Middle frontal gyrus (tissue), 1 donor: Measurements from ENCODE around the gene NMT1.

ENCODE experiments used
- DNase-seq: peaks from one replicate; pipeline ENCODE4 v3.0.0-alpha.2; 2015; ENCODE audit warnings: low spot score; ENCODE audit errors: extremely low spot score

NMT1 gene

GRCh38 chr17:45104029-45104428 is 42.9 kb downstream of the NMT1 start:
- no peak for DNase-seq

GRCh38 chr17:45104497-45104896 is 43.4 kb downstream of the NMT1 start:
- no peak for DNase-seq

- no peak for DNase-seq
These were observed 43.9 kb downstream of the NMT1 start for GRCh38 chr17:45104907-45105624.

GRCh38 chr17:45106096-45106495 is 45.0 kb downstream of the NMT1 start:
- no peak for DNase-seq

GRCh38 chr17:45106582-45106981 is 45.5 kb downstream of the NMT1 start:
- DNase-seq: no peak

GRCh38 chr17:45107293-45108010 is 46.3 kb downstream of the NMT1 start:
- DNase-seq: no peak

- no peak for DNase-seq
These were observed 46.9 kb downstream of the NMT1 start for GRCh38 chr17:45108051-45108450.

- DNase-seq: no peak
These were observed 47.7 kb downstream of the NMT1 start for GRCh38 chr17:45108595-45109521.

GRCh38 chr17:45110676-45111611 is 49.8 kb downstream of the NMT1 start:
- no peak for DNase-seq

GRCh38 chr17:45111850-45112249 is 50.7 kb downstream of the NMT1 start:
- DNase-seq: no peak

- DNase-seq: no peak
These were observed 51.7 kb downstream of the NMT1 start for GRCh38 chr17:45112559-45113423.

- no peak for DNase-seq
These were observed 52.3 kb downstream of the NMT1 start for GRCh38 chr17:45113424-45113754.

- DNase-seq: no peak
These were observed 53.2 kb downstream of the NMT1 start for GRCh38 chr17:45114117-45114932.

- DNase-seq: no peak
These were observed 54.0 kb downstream of the NMT1 start for GRCh38 chr17:45115015-45115625.

- DNase-seq: no peak
These were observed 54.8 kb downstream of the NMT1 start for GRCh38 chr17:45115871-45116270.

- no peak for DNase-seq
These were observed 55.4 kb downstream of the NMT1 start for GRCh38 chr17:45116434-45117016.

GRCh38 chr17:45117334-45117733 is 56.2 kb downstream of the NMT1 start:
- no peak for DNase-seq
